H1 (cell line): ENCODE measurements around the gene ADM. TPM values are rescaled to one million over a fixed set of nuclear protein-coding genes. Genes with fewer than 3 reads are reported as not detected.
A peak's percentile ranks its signal among the peaks of the same experiment; 100 is the strongest.

Source experiments
- CTCF ChIA-PET: fragments of 300-600 bp; sonication (Branson Sonifier 250); formaldehyde crosslinking; loops from one replicate; lab custom pipeline; 2021; ENCODE audit not compliant: partially characterized antibody; lab: Charles Lee
- POLR2A ChIA-PET: fragments of 300-600 bp; sonication (Branson Sonifier 250); formaldehyde crosslinking; loops from one replicate; lab custom pipeline; 2021; ENCODE audit warnings: inconsistent platforms; ENCODE audit not compliant: partially characterized antibody; lab: Charles Lee
- DNase-seq, 2 experiments: peaks; one replicate each; pipeline versions ENCODE4 v3.0.0 to v3.0.0-alpha.2; 2010 to 2022; ENCODE audit warnings: low spot score in 2 of 2, low read depth in 1 of 2, mixed read lengths in 1 of 2
- FAIRE-seq: peaks from 2 replicates; lab custom pipeline; 2011; peaks lifted over from hg19 to GRCh38; lab: Jason Lieb, UNC
- H2AFZ ChIP-seq: 2 replicates; pipeline ENCODE4 v1.8.1; 2012; ENCODE audit warnings: low read length, inconsistent platforms
- H2AK5ac ChIP-seq: 2 replicates; pipeline ENCODE4 v1.6.1; 2013; ENCODE audit warnings: low read depth, low read length
- H2BK120ac ChIP-seq: replicated peaks from 2 replicates; pipeline ENCODE3; 2013; ENCODE audit warnings: low read depth, low read length, inconsistent platforms
- H2BK12ac ChIP-seq: 2 replicates; pipeline ENCODE4 v1.6.1; 2013; ENCODE audit warnings: low read depth, low read length
- H2BK15ac ChIP-seq: 2 replicates; pipeline ENCODE4 v1.6.1; 2013; ENCODE audit warnings: low read length
- H2BK20ac ChIP-seq: 2 replicates; pipeline ENCODE4 v1.6.1; 2013; ENCODE audit warnings: low read length
- H2BK5ac ChIP-seq: 2 replicates; pipeline ENCODE4 v1.6.1; 2013; ENCODE audit warnings: low read depth, low read length
- H3K14ac ChIP-seq: 2 replicates; pipeline ENCODE4 v1.6.1; 2013; ENCODE audit warnings: inconsistent platforms; ENCODE audit not compliant: insufficient read length
- H3K18ac ChIP-seq: 2 replicates; pipeline ENCODE4 v1.6.1; 2013; ENCODE audit warnings: low read length; ENCODE audit errors: extremely low read depth
- H3K23ac ChIP-seq: 2 replicates; pipeline ENCODE4 v1.6.1; 2013; ENCODE audit warnings: inconsistent platforms; ENCODE audit not compliant: insufficient read length
- H3K23me2 ChIP-seq: 2 replicates; pipeline ENCODE4 v1.6.1; 2013; ENCODE audit warnings: low read depth, low read length
- H3K27ac ChIP-seq: 2 replicates; pipeline ENCODE4 v1.6.1; 2011; ENCODE audit warnings: low read depth, low read length, inconsistent platforms
- H3K27me3 ChIP-seq, 4 experiments: replicated peaks in 1 of 4; 1 replicate in 1 of 4; 2 replicates in 3 of 4; pipeline versions ENCODE4 v1.6.1 to v1.8.1; 2011 to 2013; ENCODE audit warnings: low read length in 3 of 4, mild to moderate bottlenecking in 3 of 4, inconsistent platforms in 2 of 4, mixed read lengths in 2 of 4, moderate library complexity in 1 of 4; ENCODE audit not compliant: control insufficient read depth in 3 of 4, insufficient read depth in 3 of 4; ENCODE audit errors: extremely low read depth in 1 of 4
- H3K36me3 ChIP-seq, 4 experiments: 2 replicates each; pipeline versions ENCODE4 v1.6.1 to v1.8.1; 2011 to 2013; ENCODE audit warnings: mild to moderate bottlenecking in 4 of 4, low read length in 3 of 4, moderate library complexity in 2 of 4, control low read depth in 1 of 4, inconsistent platforms in 1 of 4; ENCODE audit not compliant: insufficient read depth in 4 of 4, control insufficient read depth in 2 of 4
- H3K4ac ChIP-seq: replicated peaks from 2 replicates; pipeline ENCODE3; 2013; ENCODE audit warnings: low read length, low read depth, mixed read lengths, inconsistent platforms; ENCODE audit not compliant: insufficient read length
- H3K4me1 ChIP-seq, 4 experiments: replicated peaks in 1 of 4; 1 replicate in 1 of 4; 2 replicates in 3 of 4; pipeline versions ENCODE4 v1.6.1 to v1.8.1; 2011 to 2013; ENCODE audit warnings: low read length in 3 of 4, inconsistent platforms in 2 of 4, mixed read lengths in 1 of 4; ENCODE audit not compliant: insufficient read depth in 4 of 4, control insufficient read depth in 3 of 4
- H3K4me2 ChIP-seq, 2 experiments: 2 replicates each; pipeline versions ENCODE4 v1.6.1 to v1.8.1; 2011 to 2013; ENCODE audit warnings: low read depth in 2 of 2, low read length in 2 of 2, control low read depth in 1 of 2, inconsistent platforms in 1 of 2, mild to moderate bottlenecking in 1 of 2; ENCODE audit not compliant: insufficient read depth in 1 of 2
- H3K4me3 ChIP-seq, 4 experiments: fragments of 200-600, 300-600 bp in 1 of 4; sonication (generic), shearing (Covaris generic), sonication (Bioruptor Twin) in 1 of 4; 2 replicates each; pipeline versions ENCODE4 v1.5.1 to v1.8.1; 2011 to 2016; ENCODE audit warnings: low read length in 4 of 4, low read depth in 3 of 4, control low read depth in 2 of 4, inconsistent platforms in 2 of 4, mild to moderate bottlenecking in 2 of 4, mixed read lengths in 1 of 4, moderate library complexity in 1 of 4; ENCODE audit not compliant: insufficient read depth in 2 of 4; ENCODE audit errors: extremely low read depth in 1 of 4
- H3K56ac ChIP-seq: replicated peaks from 2 replicates; pipeline ENCODE3; 2013; ENCODE audit warnings: low read depth, mild to moderate bottlenecking, mixed read lengths, low read length, inconsistent platforms; ENCODE audit not compliant: insufficient read length
- H3K79me1 ChIP-seq: 2 replicates; pipeline ENCODE4 v1.6.1; 2013; ENCODE audit warnings: low read depth, low read length, control low read depth
- H3K79me2 ChIP-seq, 2 experiments: 2 replicates each; pipeline versions ENCODE4 v1.6.1 to v1.8.1; 2012 to 2013; ENCODE audit warnings: low read length in 2 of 2, mild to moderate bottlenecking in 2 of 2, inconsistent platforms in 1 of 2; ENCODE audit not compliant: insufficient read depth in 2 of 2, control insufficient read depth in 1 of 2
- H3K9ac ChIP-seq, 4 experiments: replicated peaks in 1 of 4; 1 replicate in 1 of 4; 2 replicates in 3 of 4; pipeline versions ENCODE4 v1.6.1 to v1.8.1; 2011 to 2013; ENCODE audit warnings: low read depth in 3 of 4, low read length in 3 of 4, control low read depth in 2 of 4, mild to moderate bottlenecking in 2 of 4, moderate library complexity in 2 of 4, inconsistent platforms in 1 of 4; ENCODE audit errors: extremely low read depth in 1 of 4
- H3K9me3 ChIP-seq, 2 experiments: 2 replicates each; pipeline versions ENCODE4 v1.6.1 to v1.8.1; 2012 to 2013; ENCODE audit warnings: mild to moderate bottlenecking in 2 of 2, moderate library complexity in 2 of 2, control low read depth in 1 of 2, inconsistent platforms in 1 of 2, low read depth in 1 of 2, low read length in 1 of 2, mixed read lengths in 1 of 2; ENCODE audit not compliant: insufficient read depth in 2 of 2
- H4K20me1 ChIP-seq, 2 experiments: replicated peaks in 1 of 2; 2 replicates each; pipeline versions ENCODE3 to v1.8.1; 2011 to 2013; ENCODE audit warnings: inconsistent platforms in 2 of 2, low read length in 2 of 2, mild to moderate bottlenecking in 1 of 2; ENCODE audit not compliant: insufficient read depth in 2 of 2, control insufficient read depth in 1 of 2
- H4K5ac ChIP-seq: 2 replicates; pipeline ENCODE4 v1.6.1; 2013; ENCODE audit warnings: low read length, low read depth, mixed read lengths, inconsistent platforms; ENCODE audit not compliant: insufficient read length
- H4K8ac ChIP-seq: 2 replicates; pipeline ENCODE4 v1.8.0; 2013; ENCODE audit warnings: mild to moderate bottlenecking, moderate library complexity, low read length, inconsistent platforms; ENCODE audit not compliant: insufficient read depth; ENCODE audit errors: extremely low read depth
- H4K91ac ChIP-seq: replicated peaks from 2 replicates; pipeline ENCODE3; 2013; ENCODE audit warnings: low read length, mixed read lengths, inconsistent platforms; ENCODE audit not compliant: insufficient read length
- SIRT6 ChIP-seq: IDR thresholded peaks from one replicate; pipeline ENCODE4 v1.7.1; 2012; ENCODE audit warnings: low read length, inconsistent platforms
- ZNF274 ChIP-seq: IDR thresholded peaks from 2 replicates; pipeline ENCODE4 v1.7.0; 2012; ENCODE audit warnings: low read length, borderline replicate concordance; ENCODE audit errors: extremely low read depth
- WGBS, 2 experiments: shearing (Covaris generic) in 1 of 2; methylation state at CpG; one replicate each; pipeline versions ENCODE4 v1.1.6 to v1.1.7; 2013 to 2015; ENCODE audit warnings: low lambda C conversion rate in 2 of 2, mixed read lengths in 2 of 2, inconsistent platforms in 1 of 2, low coverage in 1 of 2, missing lambda C conversion rate in 1 of 2; ENCODE audit not compliant: insufficient replicate concordance in 2 of 2, insufficient coverage in 1 of 2, insufficient read length in 1 of 2; ENCODE audit errors: extremely low coverage in 1 of 2, missing lambda C conversion rate in 1 of 2; 5-methylcytosine and 5-hydroxymethylcytosine counted together
- polyA plus RNA-seq, 7 experiments: library from polyadenylated mRNA; depleted of rRNA in 3 of 7; stranded (reverse) in 5 of 7; unstranded in 2 of 7; fragments of >200 nt in 5 of 7; fragments of 200-250 nt in 2 of 7; gene quantifications; 1 replicate in 5 of 7; 2 replicates in 1 of 7; 4 replicates in 1 of 7; pipeline versions ENCODE4 v1.2.1 to v1.2.3, GENCODE V29; 2011 to 2013; ENCODE audit warnings: missing spikeins in 2 of 7, mixed read lengths in 2 of 7
- total RNA-seq: library from RNA; stranded (reverse); fragmentation: NEBNext Ultra II Directional; extraction: Animal tissue kit (Norgen Biotek cat#: 25700); gene quantifications from 2 replicates; pipeline ENCODE4 v1.2.1, GENCODE V29; 2021

ADM gene
- total and polyA plus RNA-seq, 2 of the 8 experiments (the other 6 are each of a cell fraction or from before 2014, with no cell fraction given) = 94.1 to 95.6 TPM

DNA sequence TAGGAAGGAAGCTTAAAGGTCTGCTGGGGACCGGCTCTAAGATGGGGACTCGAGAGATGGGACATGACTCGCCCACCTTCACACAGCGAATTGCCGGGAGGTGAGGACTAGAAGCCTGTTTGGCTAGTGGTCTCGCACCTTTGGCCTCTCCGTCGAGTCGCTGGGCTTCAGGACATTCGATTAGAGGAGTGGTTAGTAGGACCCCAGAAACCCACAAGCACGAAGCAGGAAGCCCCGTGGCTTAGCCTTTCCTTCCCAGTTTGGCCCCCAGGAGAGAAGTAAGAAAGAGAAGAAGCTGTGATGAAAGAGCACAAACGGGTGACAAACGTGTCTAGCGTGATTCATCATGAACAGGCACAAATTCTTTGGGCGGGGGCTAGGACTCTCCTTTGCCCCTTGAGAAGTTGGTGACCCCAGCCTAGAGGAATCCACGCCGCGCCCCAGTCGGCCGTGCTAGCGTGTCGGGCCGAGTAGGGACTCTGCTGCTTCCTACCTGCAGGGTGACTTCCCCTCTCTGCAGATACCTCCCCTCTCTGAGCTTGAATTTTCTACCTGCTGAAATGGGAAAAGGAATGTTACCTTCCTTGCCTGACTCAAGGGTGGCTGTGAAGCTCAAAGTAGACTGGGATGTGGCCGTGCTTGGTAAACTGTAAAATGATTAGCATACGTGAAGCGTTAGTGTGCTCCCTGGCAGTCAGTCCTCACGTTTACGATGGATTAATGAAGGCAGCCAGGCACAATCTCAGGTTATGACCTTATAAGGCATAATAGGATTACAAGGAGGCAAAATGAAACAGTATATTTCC, 1.1 kb upstream of the ADM start:
- peak in 1 of 2 experiments; percentile 68 for DNase-seq
- TF ChIP-seq SIRT6 (no peak), ZNF274 (no peak)

More for the DNA sequence above, 1.1 kb upstream of the ADM start:
- Histone ChIP-seq H2BK15ac (0 out of 2 replicates have a peak overlapping the region, but pooled peaks have one; percentile 2), H2AK5ac (no peak overlapping the region), H3K27ac (no peak overlapping the region; the same call in 1 of the 2 replicates), H3K79me2 (peaks cover 0 to 31% of the 10 kb centered on the region in 2 experiments; a peak in 3 of 4 replicates), H3K9ac (peak overlapping the region in 3 of 4 experiments; percentile 31 to 65 (median 59); a peak in 6 of 7 replicates), H3K23ac (no peak overlapping the region), H3K14ac (no peak overlapping the region), H2BK12ac (peak overlapping the region; percentile 51), H2BK20ac (peak overlapping the region; percentile 29; the same call in 1 of the 2 replicates), H3K18ac (peak overlapping the region; percentile 75), H4K20me1 (peaks cover 6 to 9% of the 10 kb centered on the region in 2 experiments), H3K79me1 (no peaks in the 10 kb centered on the region), H3K4me2 (peak overlapping the region; percentile 87 to 100), H3K4me1 (peaks cover 0 to 16% (median 6%) of the 10 kb centered on the region in 4 experiments), H4K8ac (no peak overlapping the region), H3K4me3 (peak overlapping the region; percentile 70 to 92 (median 88)), H3K4ac (peak overlapping the region; percentile 14), H3K56ac (peak overlapping the region; percentile 67), H4K91ac (peak overlapping the region; percentile 86), H3K27me3 (peaks cover 0 to 53% (median 18%) of the 10 kb centered on the region in 4 experiments; a peak in 5 of 7 replicates), H2BK5ac (peak overlapping the region; percentile 54; the same call in 1 of the 2 replicates), H3K23me2 (peaks cover 37% of the 10 kb centered on the region), H3K9me3 (no peaks in the 10 kb centered on the region), H2BK120ac (peak overlapping the region; percentile 44), H3K36me3 (peaks cover 0 to 17% (median 8%) of the 10 kb centered on the region in 4 experiments; a peak in 3 of 8 replicates), H2AFZ (no peak overlapping the region; the same call in 1 of the 2 replicates), H4K5ac (no peak overlapping the region)
- peak; percentile 28 for FAIRE-seq
- ChIA-PET POLR2A (interaction anchor here (0.7 to 10.6 kb wide), 34 partner anchors 11 to 545 kb away, joined by 3 to 156 read pairs (median 4); partner anchors contain the start of genes EIF4G2, RNF141 and SBF2), CTCF (interaction anchor here (0.6 to 10.0 kb wide), 37 partner anchors 8 to 546 kb away, joined by 3 to 97 read pairs (median 4); no protein-coding TSS in a partner anchor)
- WGBS, 2 experiments = 3% methylated on average over 28 of the region's 29 CpGs; no CpG with 5 or more reads in 1 of the 2 experiments
